ENCODE results near the gene IQSEC2.

The IQSEC2 gene

GRCh38 chrX:53239474-53239873, 41.9 kb downstream of the IQSEC2 start:
- Histone ChIP-seq H3K4me1 (ENCODE audit: control insufficient read depth, insufficient read depth, low read length) (no peaks in the 10 kb centered on the region), H3K9ac (ENCODE audit: low read length) (no peak overlapping the region), H3K27ac (ENCODE audit: low read depth, low read length) (no peak overlapping the region), H3K36me3 (ENCODE audit: control insufficient read depth, insufficient read depth, low read length) (peaks cover 48% of the 10 kb centered on the region), H3K27me3 (ENCODE audit: control insufficient read depth, insufficient read depth, low read length) (no peaks in the 10 kb centered on the region), H3K4me3 (ENCODE audit: low read depth, low read length) (no peak overlapping the region), H3K9me3 (ENCODE audit: control insufficient read depth, insufficient read depth, low read depth, low read length) (no peaks in the 10 kb centered on the region; the same call in 1 of the 2 replicates)

GRCh38 chrX:53237056-53237455, 44.3 kb downstream of the IQSEC2 start:
- Histone ChIP-seq H3K9me3 (ENCODE audit: control insufficient read depth, insufficient read depth, low read depth, low read length) (no peaks in the 10 kb centered on the region; the same call in 1 of the 2 replicates), H3K9ac (ENCODE audit: low read length) (no peak overlapping the region), H3K27ac (ENCODE audit: low read depth, low read length) (no peak overlapping the region), H3K4me3 (ENCODE audit: low read depth, low read length) (no peak overlapping the region), H3K4me1 (ENCODE audit: control insufficient read depth, insufficient read depth, low read length) (no peaks in the 10 kb centered on the region), H3K27me3 (ENCODE audit: control insufficient read depth, insufficient read depth, low read length) (no peaks in the 10 kb centered on the region), H3K36me3 (ENCODE audit: control insufficient read depth, insufficient read depth, low read length) (peaks cover 43% of the 10 kb centered on the region)

GRCh38 chrX:53236025-53236679, 45.2 kb downstream of the IQSEC2 start:
- Histone ChIP-seq H3K9me3 (ENCODE audit: control insufficient read depth, insufficient read depth, low read depth, low read length) (no peaks in the 10 kb centered on the region; the same call in 1 of the 2 replicates), H3K4me1 (ENCODE audit: control insufficient read depth, insufficient read depth, low read length) (no peaks in the 10 kb centered on the region), H3K27me3 (ENCODE audit: control insufficient read depth, insufficient read depth, low read length) (no peaks in the 10 kb centered on the region), H3K27ac (ENCODE audit: low read depth, low read length) (no peak overlapping the region), H3K9ac (ENCODE audit: low read length) (no peak overlapping the region), H3K36me3 (ENCODE audit: control insufficient read depth, insufficient read depth, low read length) (peaks cover 36% of the 10 kb centered on the region), H3K4me3 (ENCODE audit: low read depth, low read length) (no peak overlapping the region)

GRCh38 chrX:53235566-53235965, 45.8 kb downstream of the IQSEC2 start:
- no peak overlapping the region for H3K27ac ChIP-seq (ENCODE audit: low read depth, low read length)
- H3K9ac ChIP-seq (ENCODE audit: low read length) = no peak overlapping the region
- no peaks in the 10 kb centered on the region for H3K4me1 ChIP-seq (ENCODE audit: control insufficient read depth, insufficient read depth, low read length)
- H3K36me3 ChIP-seq (ENCODE audit: control insufficient read depth, insufficient read depth, low read length) = peaks cover 36% of the 10 kb centered on the region
- no peaks in the 10 kb centered on the region; the same call in 1 of the 2 replicates for H3K9me3 ChIP-seq (ENCODE audit: control insufficient read depth, insufficient read depth, low read depth, low read length)
- H3K4me3 ChIP-seq (ENCODE audit: low read depth, low read length) = no peak overlapping the region
- no peaks in the 10 kb centered on the region for H3K27me3 ChIP-seq (ENCODE audit: control insufficient read depth, insufficient read depth, low read length)

- H3K4me3 ChIP-seq (ENCODE audit: low read depth, low read length) = no peak overlapping the region
- H3K27me3 ChIP-seq (ENCODE audit: control insufficient read depth, insufficient read depth, low read length) = no peaks in the 10 kb centered on the region
- no peak overlapping the region for H3K9ac ChIP-seq (ENCODE audit: low read length)
- no peak overlapping the region for H3K27ac ChIP-seq (ENCODE audit: low read depth, low read length)
- no peaks in the 10 kb centered on the region; the same call in 1 of the 2 replicates for H3K9me3 ChIP-seq (ENCODE audit: control insufficient read depth, insufficient read depth, low read depth, low read length)
- H3K4me1 ChIP-seq (ENCODE audit: control insufficient read depth, insufficient read depth, low read length) = no peaks in the 10 kb centered on the region
- H3K36me3 ChIP-seq (ENCODE audit: control insufficient read depth, insufficient read depth, low read length) = peaks cover 28% of the 10 kb centered on the region
These were observed 46.9 kb downstream of the IQSEC2 start for GRCh38 chrX:53234484-53234883.

- Histone ChIP-seq H3K27ac (ENCODE audit: low read depth, low read length) (no peak overlapping the region), H3K9me3 (ENCODE audit: control insufficient read depth, insufficient read depth, low read depth, low read length) (no peaks in the 10 kb centered on the region; the same call in 1 of the 2 replicates), H3K4me1 (ENCODE audit: control insufficient read depth, insufficient read depth, low read length) (no peaks in the 10 kb centered on the region), H3K27me3 (ENCODE audit: control insufficient read depth, insufficient read depth, low read length) (no peaks in the 10 kb centered on the region), H3K4me3 (ENCODE audit: low read depth, low read length) (no peak overlapping the region), H3K36me3 (ENCODE audit: control insufficient read depth, insufficient read depth, low read length) (peaks cover 23% of the 10 kb centered on the region), H3K9ac (ENCODE audit: low read length) (no peak overlapping the region)
These were observed 47.8 kb downstream of the IQSEC2 start for GRCh38 chrX:53233536-53233935.

- Histone ChIP-seq H3K9me3 (ENCODE audit: control insufficient read depth, insufficient read depth, low read depth, low read length) (no peaks in the 10 kb centered on the region; the same call in 1 of the 2 replicates), H3K9ac (ENCODE audit: low read length) (no peak overlapping the region), H3K36me3 (ENCODE audit: control insufficient read depth, insufficient read depth, low read length) (no peaks in the 10 kb centered on the region; the same call in 1 of the 2 replicates), H3K4me1 (ENCODE audit: control insufficient read depth, insufficient read depth, low read length) (peaks cover 4% of the 10 kb centered on the region; the same call in 1 of the 2 replicates), H3K4me3 (ENCODE audit: low read depth, low read length) (no peak overlapping the region), H3K27me3 (ENCODE audit: control insufficient read depth, insufficient read depth, low read length) (no peaks in the 10 kb centered on the region), H3K27ac (ENCODE audit: low read depth, low read length) (no peak overlapping the region)
These were observed 51.3 kb downstream of the IQSEC2 start for GRCh38 chrX:53230116-53230515.

GRCh38 chrX:53227224-53227765, 54.1 kb downstream of the IQSEC2 start:
- Histone ChIP-seq H3K27ac (ENCODE audit: low read depth, low read length) (no peak overlapping the region), H3K9ac (ENCODE audit: low read length) (no peak overlapping the region), H3K36me3 (ENCODE audit: control insufficient read depth, insufficient read depth, low read length) (peaks cover 14% of the 10 kb centered on the region; the same call in 1 of the 2 replicates), H3K9me3 (ENCODE audit: control insufficient read depth, insufficient read depth, low read depth, low read length) (no peaks in the 10 kb centered on the region; the same call in 1 of the 2 replicates), H3K4me1 (ENCODE audit: control insufficient read depth, insufficient read depth, low read length) (peaks cover 21% of the 10 kb centered on the region), H3K27me3 (ENCODE audit: control insufficient read depth, insufficient read depth, low read length) (no peaks in the 10 kb centered on the region), H3K4me3 (ENCODE audit: low read depth, low read length) (no peak overlapping the region)

GRCh38 chrX:53224860-53225797, 56.3 kb downstream of the IQSEC2 start, which contains the start of gene KDM5C:
KDM5C (minus strand) TSS chrX:53225207; CDS start chrX:53224889, 318 bp downstream.
- Histone ChIP-seq H3K9ac (ENCODE audit: low read length) (peak within 1 kb of the TSS; percentile 99), H3K4me3 (ENCODE audit: low read depth, low read length) (peak within 1 kb of the TSS; percentile 97), H3K9me3 (ENCODE audit: control insufficient read depth, insufficient read depth, low read depth, low read length) (no peaks in the 10 kb centered on the region; the same call in 1 of the 2 replicates), H3K36me3 (ENCODE audit: control insufficient read depth, insufficient read depth, low read length) (peaks cover 32% of the 10 kb centered on the region), H3K27ac (ENCODE audit: low read depth, low read length) (peak within 1 kb of the TSS; percentile 99), H3K27me3 (ENCODE audit: control insufficient read depth, insufficient read depth, low read length) (no peaks in the 10 kb centered on the region), H3K4me1 (ENCODE audit: control insufficient read depth, insufficient read depth, low read length) (peaks cover 27% of the 10 kb centered on the region)

- H3K27me3 ChIP-seq (ENCODE audit: control insufficient read depth, insufficient read depth, low read length) = no peaks in the 10 kb centered on the region
- H3K4me3 ChIP-seq (ENCODE audit: low read depth, low read length) = peak overlapping the region; percentile 97
- H3K27ac ChIP-seq (ENCODE audit: low read depth, low read length) = peak overlapping the region; percentile 99
- H3K9ac ChIP-seq (ENCODE audit: low read length) = peak overlapping the region; percentile 99
- H3K36me3 ChIP-seq (ENCODE audit: control insufficient read depth, insufficient read depth, low read length) = peaks cover 41% of the 10 kb centered on the region
- peaks cover 27% of the 10 kb centered on the region for H3K4me1 ChIP-seq (ENCODE audit: control insufficient read depth, insufficient read depth, low read length)
- no peaks in the 10 kb centered on the region; the same call in 1 of the 2 replicates for H3K9me3 ChIP-seq (ENCODE audit: control insufficient read depth, insufficient read depth, low read depth, low read length)
These were observed 57.2 kb downstream of the IQSEC2 start for GRCh38 chrX:53223955-53224859.
